HEK293 (cell line): ENCODE data around the gene FUCA1.

Experiments used
- CTCF ChIA-PET: fragments of 350-600 bp; formaldehyde crosslinking; extraction: SDS; loops from one replicate; lab custom pipeline; 2021; ENCODE audit warnings: antibody characterized with exemption; lab: Yijun Ruan, JAX
- POLR2A ChIA-PET: fragments of 300-600 bp; formaldehyde crosslinking; extraction: SDS; loops from one replicate; lab custom pipeline; 2020; ENCODE audit warnings: antibody characterized with exemption, inconsistent platforms; lab: Yijun Ruan, JAX
- H3K27ac ChIP-seq: fragments of 200-500 bp; sonication (Bioruptor generic); 2 replicates; pipeline ENCODE4 v1.5.1; 2014; ENCODE audit warnings: low read depth, low read length, control low read depth, inconsistent platforms; ENCODE audit errors: extremely low read depth
- H3K36me3 ChIP-seq, 2 experiments: fragments of 200-500 bp in 1 of 2; sonication (Bioruptor generic) in 1 of 2; 1 replicate in 1 of 2; 2 replicates in 1 of 2; pipeline ENCODE4 v1.5.1; 2014 to 2017; ENCODE audit warnings: inconsistent platforms in 2 of 2, low read length in 2 of 2; ENCODE audit not compliant: control insufficient read depth in 2 of 2, insufficient read depth in 1 of 2
- H3K4me1 ChIP-seq: fragments of 200-500 bp; sonication (Bioruptor generic); 2 replicates; pipeline ENCODE4 v1.5.1; 2014; ENCODE audit warnings: mild to moderate bottlenecking, low read length, inconsistent platforms; ENCODE audit not compliant: control insufficient read depth, insufficient read depth
- H3K4me3 ChIP-seq: 2 replicates; pipeline ENCODE4 v1.5.1; 2011; ENCODE audit warnings: low read depth, mild to moderate bottlenecking, control low read depth, low read length, moderate library complexity
- H3K9me3 ChIP-seq: fragments of 200-500 bp; sonication (Bioruptor generic); 2 replicates; pipeline ENCODE4 v1.5.1; 2014; ENCODE audit warnings: low read depth, low read length, inconsistent platforms; ENCODE audit not compliant: control insufficient read depth, insufficient read depth
- BCL11A ChIP-seq: fragments of 450-650 bp; formaldehyde crosslinking; IDR thresholded peaks from 2 replicates; pipeline ENCODE4 v1.5.1; 2016; ENCODE audit warnings: low read depth, missing biosample characterization, missing genetic modification characterization
- GLI2 ChIP-seq: fragments of 450-650 bp; formaldehyde crosslinking; IDR thresholded peaks from 2 replicates; pipeline ENCODE4; 2017; ENCODE audit warnings: missing biosample characterization, missing genetic modification characterization, low read depth, borderline replicate concordance
- KLF1 ChIP-seq: fragments of 450-650 bp; formaldehyde crosslinking; IDR thresholded peaks from 2 replicates; pipeline ENCODE4 v1.5.1; 2016; ENCODE audit warnings: missing biosample characterization, missing genetic modification characterization
- MZF1 ChIP-seq: fragments of 450-650 bp; formaldehyde crosslinking; IDR thresholded peaks from 2 replicates; pipeline ENCODE4 v1.5.1; 2017; ENCODE audit warnings: missing biosample characterization, missing genetic modification characterization, borderline replicate concordance
- PRDM6 ChIP-seq: fragments of 450-650 bp; formaldehyde crosslinking; IDR thresholded peaks from 2 replicates; pipeline ENCODE4 v1.5.1; 2017; ENCODE audit warnings: missing biosample characterization, missing genetic modification characterization
- YY1 ChIP-seq: fragments of 450-650 bp; formaldehyde crosslinking; IDR thresholded peaks from 2 replicates; pipeline ENCODE4 v1.5.1; 2018; ENCODE audit warnings: missing biosample characterization, missing genetic modification characterization
- ZBTB1 ChIP-seq: fragments of 450-650 bp; formaldehyde crosslinking; IDR thresholded peaks from 2 replicates; pipeline ENCODE4 v1.5.1; 2016; ENCODE audit warnings: missing biosample characterization, missing genetic modification characterization
- ZBTB49 ChIP-seq: fragments of 450-650 bp; formaldehyde crosslinking; IDR thresholded peaks from 2 replicates; pipeline ENCODE4 v1.5.1; 2016; ENCODE audit warnings: missing biosample characterization, missing genetic modification characterization, low read depth
- ZFHX2 ChIP-seq: fragments of 450-650 bp; formaldehyde crosslinking; conservative IDR thresholded peaks from 2 replicates; pipeline ENCODE4 v1.5.1; 2016; ENCODE audit warnings: missing biosample characterization, missing genetic modification characterization
- ZNF114 ChIP-seq: fragments of 450-650 bp; formaldehyde crosslinking; IDR thresholded peaks from 2 replicates; pipeline ENCODE4 v1.5.0; 2017; ENCODE audit warnings: missing biosample characterization, missing genetic modification characterization
- ZNF121 ChIP-seq: fragments of 450-650 bp; formaldehyde crosslinking; IDR thresholded peaks from 2 replicates; pipeline ENCODE4 v1.5.1; 2016; ENCODE audit warnings: missing biosample characterization, missing genetic modification characterization
- ZNF155 ChIP-seq: fragments of 450-650 bp; formaldehyde crosslinking; IDR thresholded peaks from 2 replicates; pipeline ENCODE4 v1.5.1; 2016; ENCODE audit warnings: missing biosample characterization, missing genetic modification characterization
- ZNF174 ChIP-seq: fragments of 450-650 bp; formaldehyde crosslinking; IDR thresholded peaks from 2 replicates; pipeline ENCODE4 v1.5.0; 2017; ENCODE audit warnings: missing biosample characterization, mild to moderate bottlenecking, missing genetic modification characterization
- ZNF184 ChIP-seq: fragments of 450-650 bp; IDR thresholded peaks from 2 replicates; pipeline ENCODE4 v1.5.1; 2018; ENCODE audit warnings: missing biosample characterization, mild to moderate bottlenecking, missing genetic modification characterization
- ZNF19 ChIP-seq: fragments of 450-650 bp; formaldehyde crosslinking; IDR thresholded peaks from 2 replicates; pipeline ENCODE4; 2016; ENCODE audit warnings: missing biosample characterization, missing genetic modification characterization, low read depth
- ZNF2 ChIP-seq: fragments of 450-650 bp; formaldehyde crosslinking; IDR thresholded peaks from 2 replicates; pipeline ENCODE4 v1.5.1; 2016; ENCODE audit warnings: missing biosample characterization, missing genetic modification characterization
- ZNF350 ChIP-seq: fragments of 450-650 bp; formaldehyde crosslinking; IDR thresholded peaks from 2 replicates; pipeline ENCODE4 v1.5.0; 2017; ENCODE audit warnings: missing biosample characterization, mild to moderate bottlenecking, missing genetic modification characterization
- ZNF513 ChIP-seq: fragments of 450-650 bp; IDR thresholded peaks from 2 replicates; pipeline ENCODE4 v1.5.1; 2018; ENCODE audit warnings: missing biosample characterization, missing genetic modification characterization
- ZNF548 ChIP-seq: fragments of 450-650 bp; formaldehyde crosslinking; IDR thresholded peaks from 2 replicates; pipeline ENCODE4 v1.5.1; 2016; ENCODE audit warnings: missing biosample characterization, missing genetic modification characterization
- ZNF626 ChIP-seq: fragments of 450-650 bp; sonication (Bioruptor Pico); formaldehyde crosslinking; IDR thresholded peaks from 2 replicates; pipeline ENCODE4 v1.5.1; 2018; ENCODE audit warnings: missing biosample characterization, missing genetic modification characterization, inconsistent platforms
- ZNF645 ChIP-seq: fragments of 450-650 bp; formaldehyde crosslinking; IDR thresholded peaks from 2 replicates; pipeline ENCODE4; 2016; ENCODE audit warnings: missing biosample characterization, missing genetic modification characterization
- ZNF785 ChIP-seq: fragments of 450-650 bp; formaldehyde crosslinking; IDR thresholded peaks from 2 replicates; pipeline ENCODE4 v1.5.1; 2016; ENCODE audit warnings: missing biosample characterization, missing genetic modification characterization

The FUCA1 gene

DNA sequence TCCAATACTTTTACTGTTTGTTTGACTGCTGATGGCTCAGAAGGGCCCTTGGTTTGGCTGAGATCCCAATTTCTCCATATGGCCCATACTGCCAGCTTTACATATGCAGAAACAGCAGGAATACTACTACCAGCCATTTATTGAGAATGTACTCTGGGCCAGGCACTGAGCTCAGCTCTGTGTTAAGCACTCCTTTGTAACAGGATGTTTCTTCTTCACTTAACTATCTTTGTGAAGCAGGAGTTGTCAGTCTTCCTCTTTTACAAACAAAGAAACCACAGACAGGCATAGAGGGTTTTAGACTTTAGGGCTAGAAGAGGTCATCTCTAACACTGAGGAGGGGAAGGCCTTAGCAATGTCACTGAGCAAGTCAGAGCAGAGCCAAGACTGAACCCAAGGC lies 51.2 kb downstream of the FUCA1 start:
- Histone ChIP-seq H3K9me3 (no peaks in the 10 kb centered on the region), H3K36me3 (peaks cover 0 to 61% of the 10 kb centered on the region in 2 experiments; a peak in 1 of 3 replicates), H3K4me1 (no peaks in the 10 kb centered on the region), H3K4me3 (no peak overlapping the region), H3K27ac (no peak overlapping the region)
- TF ChIP-seq ZNF114 (tag by site-specific recombination): no peak
- no peak for TF ChIP-seq ZNF513
- no peak for TF ChIP-seq ZNF645 (tag by site-specific recombination)
- no peak for TF ChIP-seq ZNF19
- no peak for TF ChIP-seq ZNF350 (tag by site-specific recombination)
- no peak for TF ChIP-seq ZNF184 (tag by site-specific recombination)
- no peak for TF ChIP-seq YY1 (tag by site-specific recombination)
- no peak for TF ChIP-seq BCL11A
- no peak for TF ChIP-seq ZNF121 (tag by site-specific recombination)
- TF ChIP-seq ZBTB1: no peak
- no peak for TF ChIP-seq ZNF155 (tag by site-specific recombination)
- ChIA-PET CTCF (interaction anchor here (0.6 to 0.9 kb wide), 2 partner anchors 8 to 54 kb away, joined by 3 read pairs; no protein-coding TSS in a partner anchor), POLR2A (interaction anchor here (0.5 to 1.6 kb wide), 2 partner anchors 8 to 19 kb away, joined by 3 to 6 read pairs; partner anchors contain the start of gene HMGCL)

- no peaks in the 10 kb centered on the region for H3K9me3 ChIP-seq
- H3K4me3 ChIP-seq: no peak overlapping the region
- ChIA-PET POLR2A (interaction anchor here (0.6 to 1.6 kb wide), 2 partner anchors 9 kb away, joined by 6 read pairs; partner anchors contain the start of gene HMGCL), CTCF (interaction anchor here (0.6 kb wide), 2 partner anchors 54 to 97 kb away, joined by 3 to 7 read pairs; no protein-coding TSS in a partner anchor)
- TF ChIP-seq ZFHX2 (tag by site-specific recombination) (no peak), MZF1 (tag by site-specific recombination) (no peak), GLI2 (tag by site-specific recombination) (no peak), ZNF174 (tag by site-specific recombination) (no peak), ZNF626 (tag by site-specific recombination) (no peak), PRDM6 (tag by site-specific recombination) (no peak), KLF1 (no peak), ZNF785 (tag by site-specific recombination) (no peak), ZNF2 (tag by site-specific recombination) (no peak), ZNF548 (tag by site-specific recombination) (no peak), ZBTB49 (tag by site-specific recombination) (no peak)
- no peak overlapping the region for H3K27ac ChIP-seq
- H3K4me1 ChIP-seq: no peaks in the 10 kb centered on the region
- H3K36me3 ChIP-seq: peaks cover 0 to 66% of the 10 kb centered on the region in 2 experiments; a peak in 1 of 3 replicates
Measured at GRCh38 chr1:23816361-23816760, 51.7 kb downstream of the FUCA1 start.
